ENCODE measurements around the gene FNDC3B.

DNA sequence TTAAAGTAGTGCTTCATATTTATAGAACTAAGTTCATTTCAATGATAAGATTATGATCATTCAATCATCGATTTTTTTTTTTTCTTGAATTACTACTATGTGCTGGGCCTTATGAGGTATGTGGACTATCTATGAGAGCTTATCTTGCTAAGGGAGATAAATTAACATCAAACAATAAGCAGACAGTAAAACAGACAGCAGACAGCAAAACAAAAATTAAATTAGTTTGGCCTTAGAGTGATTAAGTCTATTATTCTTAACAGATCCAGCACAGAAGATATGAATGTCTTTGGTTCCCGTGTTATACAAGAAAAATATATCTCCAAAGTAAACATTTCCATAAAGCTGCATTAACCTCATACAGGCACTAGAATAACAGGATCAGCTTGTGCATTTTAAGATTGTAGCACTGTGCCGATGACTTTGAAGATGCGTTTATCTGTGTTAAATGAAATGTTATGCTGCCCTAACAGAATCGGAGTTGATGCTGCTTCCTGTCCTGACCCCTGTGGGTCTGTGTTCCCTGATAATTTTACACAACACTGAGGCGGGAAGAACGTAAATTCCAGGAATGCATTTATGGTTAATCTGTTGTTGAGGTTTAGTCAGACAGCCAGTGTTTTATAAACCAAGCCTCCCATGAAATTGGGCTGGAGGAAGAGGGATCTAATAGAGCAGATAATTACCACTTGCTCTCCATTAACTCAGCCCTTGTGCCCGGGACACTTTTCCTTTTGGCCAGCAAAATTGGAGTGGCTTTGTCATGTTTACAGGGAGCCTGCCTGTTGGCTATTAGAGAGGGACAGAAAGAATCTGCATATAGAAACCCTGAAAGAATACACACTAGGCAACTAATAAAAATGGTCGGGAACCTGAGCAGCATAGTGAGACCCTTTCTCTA, 328.1 kb downstream of the FNDC3B start:
- TF ChIP-seq POLR2A (IDR thresholded peaks at IDR 0.05; ENCODE audit: low read depth, low read length) (no peak), POLR2AphosphoS5 (IDR thresholded peaks at IDR 0.05; ENCODE audit: low read depth, low read length) (no peak)

Measured in GM12892 (cell line).